Sigmoid colon (tissue), 4 donors: Measurements from ENCODE around the gene NUDT3.
"Not testable (repeated sequence)": the region's sequence is repeated elsewhere in the genome, so short reads cannot be mapped to it uniquely, and the experiment has no call there.

Experiments used
- EP300 ChIP-seq, 4 donors: sonication (generic); formaldehyde crosslinking; IDR thresholded peaks; one replicate each; pipeline ENCODE4 v1.6.1; 2017; ENCODE audit warnings: antibody characterized with exemption in 4 of 4
- POLR2A ChIP-seq, 2 donors: fragments of 450-650 bp; IDR thresholded peaks; one replicate each; pipeline ENCODE4 v1.6.1; 2016; ENCODE audit warnings: antibody characterized with exemption in 2 of 2, mild to moderate bottlenecking in 2 of 2, moderate library complexity in 2 of 2
- POLR2AphosphoS5 ChIP-seq, 4 donors: sonication (generic); formaldehyde crosslinking; IDR thresholded peaks; one replicate each; pipeline ENCODE4 v1.6.1; 2017; ENCODE audit warnings: antibody characterized with exemption in 4 of 4
- TF ChIP-seq, protein P1 (sequence below), 4 experiments: fragments of 450-650 bp in 3 of 4; fragments of 200-600 bp in 1 of 4; IDR thresholded peaks; one replicate each; pipeline ENCODE4 v1.5.1; 2016 to 2019; ENCODE audit warnings: antibody characterized with exemption in 4 of 4, mild to moderate bottlenecking in 3 of 4, moderate library complexity in 2 of 4

GRCh38 chr6:34354230-34354629, 38.2 kb downstream of the NUDT3 start:
- TF ChIP-seq, protein P1, sequence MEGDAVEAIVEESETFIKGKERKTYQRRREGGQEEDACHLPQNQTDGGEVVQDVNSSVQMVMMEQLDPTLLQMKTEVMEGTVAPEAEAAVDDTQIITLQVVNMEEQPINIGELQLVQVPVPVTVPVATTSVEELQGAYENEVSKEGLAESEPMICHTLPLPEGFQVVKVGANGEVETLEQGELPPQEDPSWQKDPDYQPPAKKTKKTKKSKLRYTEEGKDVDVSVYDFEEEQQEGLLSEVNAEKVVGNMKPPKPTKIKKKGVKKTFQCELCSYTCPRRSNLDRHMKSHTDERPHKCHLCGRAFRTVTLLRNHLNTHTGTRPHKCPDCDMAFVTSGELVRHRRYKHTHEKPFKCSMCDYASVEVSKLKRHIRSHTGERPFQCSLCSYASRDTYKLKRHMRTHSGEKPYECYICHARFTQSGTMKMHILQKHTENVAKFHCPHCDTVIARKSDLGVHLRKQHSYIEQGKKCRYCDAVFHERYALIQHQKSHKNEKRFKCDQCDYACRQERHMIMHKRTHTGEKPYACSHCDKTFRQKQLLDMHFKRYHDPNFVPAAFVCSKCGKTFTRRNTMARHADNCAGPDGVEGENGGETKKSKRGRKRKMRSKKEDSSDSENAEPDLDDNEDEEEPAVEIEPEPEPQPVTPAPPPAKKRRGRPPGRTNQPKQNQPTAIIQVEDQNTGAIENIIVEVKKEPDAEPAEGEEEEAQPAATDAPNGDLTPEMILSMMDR (IDR thresholded peaks at IDR 0.05): not testable (repeated sequence)
- not testable (repeated sequence) for TF ChIP-seq POLR2A, EP300, POLR2AphosphoS5 (IDR thresholded peaks at IDR 0.05)
